ENCODE results near the gene MYOG. TPM values are rescaled to one million over a fixed set of nuclear protein-coding genes. Genes with fewer than 3 reads are reported as not detected.

MYOG gene
- total RNA-seq, 1 experiment from 2014 or later, result not detected

- Histone ChIP-seq H4K91ac (ENCODE audit: insufficient read length, low read depth, low read length) (no peak overlapping the region), H4K5ac (ENCODE audit: insufficient read length, low read depth, low read length) (no peak overlapping the region), H2BK20ac (ENCODE audit: low read depth, low read length, poor library complexity, severe bottlenecking) (no peak overlapping the region), H3K9ac (ENCODE audit: extremely low read depth, insufficient read length, low read length) (no peak overlapping the region), H2BK5ac (ENCODE audit: insufficient read length, low read length) (no peak overlapping the region), H3K27ac (ENCODE audit: insufficient read length, low read depth, low read length) (no peak overlapping the region), H3K4ac (ENCODE audit: low read depth, low read length) (no peak overlapping the region), H3K23me2 (ENCODE audit: insufficient read length, low read depth, low read length, poor library complexity, severe bottlenecking) (no peaks in the 10 kb centered on the region), H3K4me1 (ENCODE audit: insufficient read depth, low read length) (peaks cover 4% of the 10 kb centered on the region; the same call in 1 of the 2 replicates), H2BK120ac (ENCODE audit: low read depth, low read length, poor library complexity, severe bottlenecking) (no peak overlapping the region), H4K20me1 (ENCODE audit: control insufficient read depth, insufficient read depth, insufficient read length) (no peaks in the 10 kb centered on the region), H3K23ac (ENCODE audit: insufficient read length, low read depth, low read length) (no peak overlapping the region), H3K18ac (ENCODE audit: insufficient read length, low read depth, low read length) (no peak overlapping the region), H3K27me3 (ENCODE audit: insufficient read depth, low read length) (no peaks in the 10 kb centered on the region), H3T11ph (ENCODE audit: low read length) (no peak overlapping the region), H3K4me2 (ENCODE audit: insufficient read depth, insufficient read length, low read length) (no peak overlapping the region), H3K79me2 (ENCODE audit: insufficient read depth, low read length) (no peaks in the 10 kb centered on the region), H2BK15ac (ENCODE audit: low read depth, low read length) (no peak overlapping the region), H3K14ac (ENCODE audit: insufficient read depth, low read length) (no peak overlapping the region), H3K9me3 (ENCODE audit: control insufficient read depth, low read depth, low read length) (no peaks in the 10 kb centered on the region), H2AFZ (ENCODE audit: low read length) (no peak overlapping the region), H2BK12ac (ENCODE audit: insufficient read length, low read depth, low read length) (no peak overlapping the region), H4K8ac (replicated peaks; ENCODE audit: insufficient read length, low read depth, low read length) (no peak overlapping the region), H2AK5ac (ENCODE audit: insufficient read length, low read length) (no peak overlapping the region), H3K56ac (ENCODE audit: insufficient read length, low read depth, low read length) (no peak overlapping the region), H3K79me1 (ENCODE audit: insufficient read depth, low read depth, low read length, poor library complexity, severe bottlenecking) (no peaks in the 10 kb centered on the region)
- no peak for DNase-seq
- TF ChIP-seq CTCF (conservative IDR thresholded peaks at IDR 0.05), result no peak
- peaks cover 12 to 52% (median 26%) of the 10 kb centered on the region in 3 experiments; a peak in 6 of 7 replicates for H3K36me3 Mint-ChIP-seq (ENCODE audit: insufficient read depth in 1 of 3, low read depth in 3 of 3)
- no peaks in the 10 kb centered on the region for H3K27me3 Mint-ChIP-seq (ENCODE audit: low read depth)
- WGBS (ENCODE audit: extremely low coverage, insufficient read length, low lambda C conversion rate), result no CpG with 5 or more reads among the region's 1 CpG
- H3K9me3 Mint-ChIP-seq, result peaks cover 2 to 3% of the 10 kb centered on the region in 2 experiments; a peak in 2 of 5 replicates
- H3K4me3 Mint-ChIP-seq, result no peak overlapping the region
- peaks cover 20 to 30% of the 10 kb centered on the region in 2 experiments for H3K4me1 Mint-ChIP-seq
- H3K27ac Mint-ChIP-seq, result peak overlapping the region in 1 of 3 experiments; percentile 73; a peak in 1 of 7 replicates
Measured at GRCh38 chr1:203058676-203058935, 27.2 kb downstream of the MYOG start.
